BJ (cell line): ENCODE data around the gene GBF1. TPM values are rescaled to one million over a fixed set of nuclear protein-coding genes. Genes with fewer than 3 reads are reported as not detected.

Experiments
- CTCF ChIA-PET: fragments of 350-600 bp; formaldehyde crosslinking; extraction: SDS; loops from one replicate; lab custom pipeline; 2021; ENCODE audit warnings: antibody characterized with exemption, inconsistent platforms; lab: Yijun Ruan, JAX
- POLR2A ChIA-PET: fragments of 300-600 bp; sonication (Branson Sonifier 250); formaldehyde crosslinking; extraction: SDS; loops from one replicate; lab custom pipeline; 2021; ENCODE audit warnings: antibody characterized with exemption; lab: Charles Lee
- DNase-seq: peaks from one replicate; pipeline ENCODE4 v3.0.0-alpha.2; 2011; ENCODE audit warnings: low read depth
- H3K27me3 ChIP-seq: 2 replicates; pipeline ENCODE4 v1.6.0; 2011; ENCODE audit warnings: low read length; ENCODE audit not compliant: control insufficient read depth, insufficient read depth
- H3K36me3 ChIP-seq: 2 replicates; pipeline ENCODE4 v1.5.1; 2011; ENCODE audit warnings: low read length; ENCODE audit not compliant: control insufficient read depth, insufficient read depth
- H3K4me3 ChIP-seq: 2 replicates; pipeline ENCODE4 v1.5.1; 2011; ENCODE audit warnings: low read depth, mild to moderate bottlenecking, control low read depth, low read length
- polyA minus RNA-seq: library from RNA; depleted of rRNA, polyadenylated mRNA; stranded (reverse); fragments of >200 nt; gene quantifications from 2 replicates; pipeline ENCODE4 v1.2.3, GENCODE V29; 2011; rRNA and poly(A)+ RNA removed
- polyA plus RNA-seq: library from polyadenylated mRNA; depleted of rRNA; stranded (reverse); fragments of >200 nt; gene quantifications from 2 replicates; pipeline ENCODE4 v1.2.3, GENCODE V29; 2011; rRNA removed
- TF ChIP-seq, protein P1 (sequence below): IDR thresholded peaks from 2 replicates; pipeline ENCODE4 v1.5.1; 2011; ENCODE audit warnings: low read depth, mild to moderate bottlenecking, control low read depth, inconsistent platforms, low read length, moderate library complexity; ENCODE audit not compliant: insufficient read depth

GBF1 gene, protein sequence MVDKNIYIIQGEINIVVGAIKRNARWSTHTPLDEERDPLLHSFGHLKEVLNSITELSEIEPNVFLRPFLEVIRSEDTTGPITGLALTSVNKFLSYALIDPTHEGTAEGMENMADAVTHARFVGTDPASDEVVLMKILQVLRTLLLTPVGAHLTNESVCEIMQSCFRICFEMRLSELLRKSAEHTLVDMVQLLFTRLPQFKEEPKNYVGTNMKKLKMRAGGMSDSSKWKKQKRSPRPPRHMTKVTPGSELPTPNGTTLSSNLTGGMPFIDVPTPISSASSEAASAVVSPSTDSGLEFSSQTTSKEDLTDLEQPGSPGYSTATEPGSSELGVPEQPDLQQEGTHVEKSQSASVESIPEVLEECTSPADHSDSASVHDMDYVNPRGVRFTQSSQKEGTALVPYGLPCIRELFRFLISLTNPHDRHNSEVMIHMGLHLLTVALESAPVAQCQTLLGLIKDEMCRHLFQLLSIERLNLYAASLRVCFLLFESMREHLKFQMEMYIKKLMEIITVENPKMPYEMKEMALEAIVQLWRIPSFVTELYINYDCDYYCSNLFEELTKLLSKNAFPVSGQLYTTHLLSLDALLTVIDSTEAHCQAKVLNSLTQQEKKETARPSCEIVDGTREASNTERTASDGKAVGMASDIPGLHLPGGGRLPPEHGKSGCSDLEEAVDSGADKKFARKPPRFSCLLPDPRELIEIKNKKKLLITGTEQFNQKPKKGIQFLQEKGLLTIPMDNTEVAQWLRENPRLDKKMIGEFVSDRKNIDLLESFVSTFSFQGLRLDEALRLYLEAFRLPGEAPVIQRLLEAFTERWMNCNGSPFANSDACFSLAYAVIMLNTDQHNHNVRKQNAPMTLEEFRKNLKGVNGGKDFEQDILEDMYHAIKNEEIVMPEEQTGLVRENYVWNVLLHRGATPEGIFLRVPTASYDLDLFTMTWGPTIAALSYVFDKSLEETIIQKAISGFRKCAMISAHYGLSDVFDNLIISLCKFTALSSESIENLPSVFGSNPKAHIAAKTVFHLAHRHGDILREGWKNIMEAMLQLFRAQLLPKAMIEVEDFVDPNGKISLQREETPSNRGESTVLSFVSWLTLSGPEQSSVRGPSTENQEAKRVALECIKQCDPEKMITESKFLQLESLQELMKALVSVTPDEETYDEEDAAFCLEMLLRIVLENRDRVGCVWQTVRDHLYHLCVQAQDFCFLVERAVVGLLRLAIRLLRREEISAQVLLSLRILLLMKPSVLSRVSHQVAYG (N-terminal part only)
- polyA plus RNA-seq: 19.0 and 28.4 TPM in 2 replicates
- polyA minus RNA-seq: 54.6 and 65.0 TPM in 2 replicates

DNA sequence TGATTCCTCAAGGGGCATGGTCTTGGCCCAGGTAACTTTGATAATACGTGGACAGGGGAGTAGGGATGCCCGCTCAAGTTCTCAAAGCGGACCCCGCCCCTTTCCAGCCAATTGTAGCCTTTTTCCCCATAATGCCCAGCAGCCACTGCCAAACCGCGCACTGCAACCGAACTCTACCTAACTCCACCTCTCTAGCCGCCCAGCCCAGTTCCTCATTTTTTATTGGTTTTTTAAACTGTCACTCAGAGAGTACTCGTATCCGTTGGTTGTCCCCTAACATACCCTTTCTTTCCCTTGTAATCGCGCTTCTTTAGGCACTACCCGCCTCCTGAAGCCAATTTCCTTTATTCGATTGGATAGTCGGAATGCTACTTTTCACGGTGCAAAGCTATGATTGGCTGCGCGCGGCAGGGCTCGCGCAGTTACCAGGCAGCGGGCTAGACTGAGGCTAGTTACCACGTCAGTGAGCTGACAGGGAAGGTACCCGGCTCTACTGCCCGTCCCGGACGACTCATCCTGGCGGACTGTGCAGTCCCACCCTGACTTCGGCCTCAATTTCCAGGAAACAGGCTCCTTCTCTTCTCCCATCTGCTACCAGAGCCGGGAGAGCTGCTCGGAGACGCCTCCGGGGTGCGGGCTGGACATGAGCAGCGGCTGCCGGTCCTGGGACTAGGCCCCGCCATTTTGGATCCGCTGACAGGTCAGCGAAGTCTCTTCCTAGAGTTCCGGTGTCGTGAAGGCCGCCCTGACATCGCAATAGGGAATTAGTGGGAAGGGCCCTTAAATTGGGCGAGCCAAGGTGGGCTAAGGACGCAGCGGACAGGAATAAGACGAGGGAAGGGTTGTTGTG is at the start of gene GBF1:
Gene GBF1 (plus strand): TSS at position 451 of the 850 bp plus-strand sequence. CDS start 13,407 bp downstream, outside the sequence.
- Histone ChIP-seq H3K4me3 (peak within 1 kb of the TSS; percentile 96), H3K27me3 (peaks cover 5% of the 10 kb centered on the region), H3K36me3 (0 out of 2 replicates have a peak, but pooled peaks cover 2% of the 10 kb centered on the region)
- peak; percentile 100 for DNase-seq
- TF ChIP-seq, protein P1, sequence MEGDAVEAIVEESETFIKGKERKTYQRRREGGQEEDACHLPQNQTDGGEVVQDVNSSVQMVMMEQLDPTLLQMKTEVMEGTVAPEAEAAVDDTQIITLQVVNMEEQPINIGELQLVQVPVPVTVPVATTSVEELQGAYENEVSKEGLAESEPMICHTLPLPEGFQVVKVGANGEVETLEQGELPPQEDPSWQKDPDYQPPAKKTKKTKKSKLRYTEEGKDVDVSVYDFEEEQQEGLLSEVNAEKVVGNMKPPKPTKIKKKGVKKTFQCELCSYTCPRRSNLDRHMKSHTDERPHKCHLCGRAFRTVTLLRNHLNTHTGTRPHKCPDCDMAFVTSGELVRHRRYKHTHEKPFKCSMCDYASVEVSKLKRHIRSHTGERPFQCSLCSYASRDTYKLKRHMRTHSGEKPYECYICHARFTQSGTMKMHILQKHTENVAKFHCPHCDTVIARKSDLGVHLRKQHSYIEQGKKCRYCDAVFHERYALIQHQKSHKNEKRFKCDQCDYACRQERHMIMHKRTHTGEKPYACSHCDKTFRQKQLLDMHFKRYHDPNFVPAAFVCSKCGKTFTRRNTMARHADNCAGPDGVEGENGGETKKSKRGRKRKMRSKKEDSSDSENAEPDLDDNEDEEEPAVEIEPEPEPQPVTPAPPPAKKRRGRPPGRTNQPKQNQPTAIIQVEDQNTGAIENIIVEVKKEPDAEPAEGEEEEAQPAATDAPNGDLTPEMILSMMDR: no peak
- CTCF ChIA-PET: interaction anchor here (0.6 to 3.0 kb wide), 6 partner anchors 14 to 715 kb away, joined by 3 to 31 read pairs (median 3); no protein-coding TSS in a partner anchor
- POLR2A ChIA-PET: interaction anchor here (0.6 to 0.7 kb wide), 2 partner anchors 14 to 171 kb away, joined by 3 read pairs; no protein-coding TSS in a partner anchor

DNA sequence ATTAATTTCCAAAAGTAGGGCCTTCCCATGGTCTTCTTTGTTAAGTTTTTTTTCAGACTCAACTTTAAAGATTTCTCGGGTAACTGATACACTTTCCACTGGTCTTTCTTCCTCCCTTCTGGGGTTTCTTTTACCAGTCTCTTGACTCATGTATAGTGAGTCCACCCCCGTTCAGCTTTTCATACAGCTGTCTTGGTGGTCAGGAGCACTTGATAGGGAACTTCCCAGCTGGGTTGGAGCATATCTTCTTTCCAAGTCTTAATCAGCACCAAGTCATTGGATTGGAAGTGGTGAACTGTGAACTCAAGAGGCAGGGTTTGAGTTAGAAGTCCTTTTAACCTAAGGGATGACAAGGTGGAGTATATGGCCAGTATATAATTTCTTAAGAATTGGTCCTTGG is 48.4 kb upstream of the GBF1 start:
- Histone ChIP-seq H3K4me3 (no peak overlapping the region), H3K36me3 (no peaks in the 10 kb centered on the region), H3K27me3 (peaks cover 4% of the 10 kb centered on the region)
- CTCF ChIA-PET: no interaction called here
- POLR2A ChIA-PET: no interaction called here
- TF ChIP-seq, protein P1: no peak
- no peak for DNase-seq

DNA sequence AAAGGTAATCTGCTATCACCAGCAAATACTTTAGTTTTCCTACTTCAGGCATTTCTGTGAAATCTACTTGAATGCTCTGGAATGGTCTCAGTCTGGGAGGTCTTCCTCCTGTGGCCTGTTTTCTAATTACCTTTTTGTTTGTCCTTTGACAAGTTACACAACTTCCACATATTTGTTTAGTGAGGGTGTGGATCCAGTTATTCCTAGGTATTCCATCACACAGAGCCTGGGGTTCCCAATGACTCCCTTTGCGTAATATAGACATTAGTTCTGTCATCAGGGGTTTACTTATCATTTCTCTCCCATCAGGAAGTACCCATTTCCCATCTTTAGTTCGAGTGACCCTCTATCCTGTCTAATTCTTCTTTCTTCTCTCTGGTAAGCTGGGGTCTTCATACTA is 47.3 kb upstream of the GBF1 start:
- TF ChIP-seq, protein P1: no peak
- DNase-seq: no peak
- Histone ChIP-seq H3K4me3 (no peak overlapping the region), H3K27me3 (peaks cover 3% of the 10 kb centered on the region), H3K36me3 (no peaks in the 10 kb centered on the region)
- ChIA-PET POLR2A (no interaction called here), CTCF (no interaction called here)

DNA sequence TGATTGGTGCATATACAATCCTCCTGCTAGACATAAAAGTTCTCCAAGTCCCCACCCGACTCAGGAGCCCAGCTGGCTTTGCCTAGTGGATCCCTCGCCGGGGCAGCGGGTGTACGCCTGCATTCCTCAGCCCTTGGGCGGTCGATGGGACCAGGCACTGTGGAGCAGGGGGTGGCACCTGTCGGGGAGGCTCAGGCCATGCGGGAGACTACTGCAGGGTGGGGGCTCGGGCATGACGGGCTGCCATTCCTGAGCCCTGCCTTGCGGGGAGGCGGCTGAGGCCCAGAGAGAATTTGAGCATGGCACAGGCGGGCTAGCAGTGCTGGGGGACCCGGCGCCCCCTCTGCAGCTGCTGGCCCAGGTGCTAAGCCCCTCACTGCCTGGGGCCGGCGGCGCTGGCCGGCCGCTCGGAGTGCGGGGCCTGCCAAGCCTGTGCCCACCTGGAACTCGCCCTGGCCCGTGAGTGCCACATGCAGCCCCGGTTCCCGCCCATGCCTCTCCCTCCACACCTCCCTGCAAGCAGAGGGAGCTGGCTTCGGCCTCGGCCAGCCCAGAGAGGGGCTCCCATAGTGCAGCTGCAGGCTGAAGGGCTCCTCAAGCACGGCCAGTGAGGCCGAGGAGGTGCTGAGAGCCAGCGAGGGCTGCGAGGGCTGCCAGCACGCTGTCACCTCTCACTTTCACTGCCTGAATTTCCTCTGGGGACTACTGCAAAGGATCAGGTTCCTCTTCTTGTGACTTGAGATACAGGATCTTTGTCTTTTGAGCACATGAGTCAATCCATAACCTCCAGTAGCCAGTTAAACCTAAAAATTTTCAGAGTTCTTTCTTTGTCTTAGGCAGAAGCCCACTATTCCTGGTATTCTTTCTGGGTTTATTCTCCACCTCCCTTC is 44.3 kb upstream of the GBF1 start:
- no peak for DNase-seq
- Histone ChIP-seq H3K36me3 (no peaks in the 10 kb centered on the region), H3K27me3 (peaks cover 1% of the 10 kb centered on the region), H3K4me3 (no peak overlapping the region)
- ChIA-PET CTCF (interaction anchor here (0.9 kb wide), 1 partner anchor 28 kb away, joined by 3 read pairs; no protein-coding TSS in a partner anchor), POLR2A (no interaction called here)
- TF ChIP-seq, protein P1: no peak
